Panc1 (cell line): ENCODE measurements around the gene PSMB11. TPM values are rescaled to one million over a fixed set of nuclear protein-coding genes. Genes with fewer than 3 reads are reported as not detected.

ENCODE experiments used
- ATAC-seq: fragments of 200-7000 bp; cut with Tn5 transposase; 2 replicates; pipeline ENCODE4 v1.9.1; 2020; ENCODE audit warnings: mild to moderate bottlenecking, moderate library complexity
- BruUV-seq: library from RNA; stranded (reverse); fragments of 400-500 nt; replicated peaks from 2 replicates; lab custom pipeline; 2021; lab: Mats Ljungman, UMichigan
- CTCF ChIA-PET: fragments of 300-600 bp; sonication (Branson Sonifier 250); formaldehyde crosslinking; loops from one replicate; lab custom pipeline; 2022; ENCODE audit warnings: antibody characterized with exemption; lab: Charles Lee
- POLR2A ChIA-PET: fragments of 300-600 bp; sonication (Branson Sonifier 250); formaldehyde crosslinking; loops from one replicate; lab custom pipeline; 2022; ENCODE audit warnings: antibody characterized with exemption; lab: Charles Lee
- DNase-seq: peaks from one replicate; pipeline ENCODE4 v3.0.0-alpha.2; 2010; ENCODE audit warnings: low read depth, low spot score
- H3K27ac ChIP-seq: 2 replicates; pipeline ENCODE4 v1.5.1; 2011; ENCODE audit warnings: mild to moderate bottlenecking, low read length, inconsistent platforms
- H3K27me3 ChIP-seq: fragments of 200-500 bp; sonication (Bioruptor generic); 2 replicates; pipeline ENCODE4 v1.6.0; 2014; ENCODE audit warnings: low read length, inconsistent platforms; ENCODE audit not compliant: control insufficient read depth, insufficient read depth
- H3K36me3 ChIP-seq: fragments of 200-500 bp; sonication (Bioruptor generic); 2 replicates; pipeline ENCODE4 v1.5.1; 2014; ENCODE audit warnings: inconsistent platforms, mild to moderate bottlenecking, low read length, moderate library complexity; ENCODE audit not compliant: control insufficient read depth, insufficient read depth
- H3K4me1 ChIP-seq: 2 replicates; pipeline ENCODE4 v1.5.1; 2011; ENCODE audit warnings: inconsistent platforms, mild to moderate bottlenecking, low read length, moderate library complexity; ENCODE audit not compliant: control insufficient read depth, insufficient read depth
- H3K4me3 ChIP-seq, 2 experiments: 2 replicates each; pipeline ENCODE4 v1.5.1; 2011 to 2012; ENCODE audit warnings: low read depth in 2 of 2, low read length in 2 of 2, mild to moderate bottlenecking in 2 of 2, inconsistent platforms in 1 of 2, moderate library complexity in 1 of 2
- H3K9me3 ChIP-seq: fragments of 200-500 bp; sonication (Bioruptor generic); 2 replicates; pipeline ENCODE4 v1.5.1; 2014; ENCODE audit warnings: low read depth, mild to moderate bottlenecking, inconsistent platforms, low read length, moderate library complexity; ENCODE audit not compliant: control insufficient read depth, insufficient read depth
- POLR2AphosphoS5 ChIP-seq: IDR thresholded peaks from 2 replicates; pipeline ENCODE4 v1.6.1; 2012; ENCODE audit warnings: mild to moderate bottlenecking, low read depth, low read length, moderate library complexity
- REST ChIP-seq, 2 experiments: IDR thresholded peaks; 2 replicates each; pipeline ENCODE4 v1.6.1; 2011 to 2012; ENCODE audit warnings: low read depth in 2 of 2, control low read depth in 1 of 2, low read length in 1 of 2, mild to moderate bottlenecking in 1 of 2, moderate library complexity in 1 of 2; ENCODE audit not compliant: insufficient read depth in 1 of 2
- SIN3A ChIP-seq: IDR thresholded peaks from 2 replicates; pipeline ENCODE4 v1.6.1; 2012; ENCODE audit warnings: low read depth, mild to moderate bottlenecking, low read length, moderate library complexity, borderline replicate concordance; ENCODE audit not compliant: insufficient read depth
- TCF7L2 ChIP-seq: IDR thresholded peaks from 2 replicates; pipeline ENCODE4 v1.6.1; 2011; ENCODE audit warnings: mild to moderate bottlenecking, low read depth, low read length, inconsistent platforms
- in situ Hi-C: cut with HindIII; loops from 2 replicates; pipeline ENCODE4 v1.10.0; 2016; ENCODE audit warnings: low sequenced_read_pairs, low pct_unique_long_range_greater_than_20kb
- intact Hi-C: fragments of 100-400 bp; cut with micrococcal nuclease; formaldehyde crosslinking; loops from one replicate; pipeline ENCODE4 v1.10.0; 2022; ENCODE audit not compliant: unreplicated experiment
- total RNA-seq: library from RNA; stranded (reverse); gene quantifications from one replicate; pipeline ENCODE4 v1.2.1, GENCODE V29; 2021; ENCODE audit not compliant: unreplicated experiment
- TF ChIP-seq, protein P1 (sequence below): fragments of 450-650 bp; IDR thresholded peaks from 2 replicates; pipeline ENCODE4 v1.5.1; 2017; ENCODE audit warnings: mild to moderate bottlenecking

The PSMB11 gene
- total RNA-seq, 1 experiment from 2014 or later = not detected

DNA sequence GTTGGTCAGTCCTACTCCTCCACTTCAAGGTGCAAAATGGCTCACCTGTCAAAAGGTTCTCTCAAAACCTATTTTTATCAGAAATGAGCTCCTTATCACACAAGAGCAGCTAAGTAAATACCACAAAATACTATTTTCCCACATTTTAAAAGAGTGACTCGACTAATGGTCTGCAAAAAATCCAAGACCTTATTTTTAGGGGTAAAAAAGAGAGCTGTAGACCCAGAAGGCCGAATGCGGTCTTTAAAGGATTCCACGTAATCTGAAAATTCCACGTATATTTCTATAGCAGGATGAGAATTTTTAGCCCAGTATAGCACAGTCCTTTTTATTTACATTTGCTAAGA, 35.9 kb upstream of the PSMB11 start:
- ATAC-seq (no peak), DNase-seq (no peak)
- no peaks in the 10 kb centered on the region; the same call in 1 of the 2 replicates for H3K36me3 ChIP-seq
- CTCF ChIA-PET = interaction anchor here (1.0 to 1.7 kb wide), 5 partner anchors 11 to 63 kb away, joined by 3 to 8 read pairs (median 4); no protein-coding TSS in a partner anchor
- in situ Hi-C loops (no loop called here), intact Hi-C loops (no loop called here)
- peak overlapping the region; percentile 97 for H3K27ac ChIP-seq
- H3K4me3 ChIP-seq = peak overlapping the region; percentile 66 to 76
- BruUV-seq = no TSS peak
- no peaks in the 10 kb centered on the region for H3K9me3 ChIP-seq
- H3K4me1 ChIP-seq = peaks cover 22% of the 10 kb centered on the region
- POLR2A ChIA-PET = interaction anchor here (0.6 to 0.9 kb wide), 2 partner anchors 27 to 54 kb away, joined by 3 to 4 read pairs; no protein-coding TSS in a partner anchor
- H3K27me3 ChIP-seq = no peaks in the 10 kb centered on the region
- TF ChIP-seq SIN3A (no peak), POLR2AphosphoS5 (no peak), TCF7L2 (no peak), REST (IDR thresholded peaks at IDR 0.05; ENCODE audit: insufficient read depth in 1 of 2, low read depth in 2 of 2, low read length in 1 of 2) (no peak)
- TF ChIP-seq, protein P1, sequence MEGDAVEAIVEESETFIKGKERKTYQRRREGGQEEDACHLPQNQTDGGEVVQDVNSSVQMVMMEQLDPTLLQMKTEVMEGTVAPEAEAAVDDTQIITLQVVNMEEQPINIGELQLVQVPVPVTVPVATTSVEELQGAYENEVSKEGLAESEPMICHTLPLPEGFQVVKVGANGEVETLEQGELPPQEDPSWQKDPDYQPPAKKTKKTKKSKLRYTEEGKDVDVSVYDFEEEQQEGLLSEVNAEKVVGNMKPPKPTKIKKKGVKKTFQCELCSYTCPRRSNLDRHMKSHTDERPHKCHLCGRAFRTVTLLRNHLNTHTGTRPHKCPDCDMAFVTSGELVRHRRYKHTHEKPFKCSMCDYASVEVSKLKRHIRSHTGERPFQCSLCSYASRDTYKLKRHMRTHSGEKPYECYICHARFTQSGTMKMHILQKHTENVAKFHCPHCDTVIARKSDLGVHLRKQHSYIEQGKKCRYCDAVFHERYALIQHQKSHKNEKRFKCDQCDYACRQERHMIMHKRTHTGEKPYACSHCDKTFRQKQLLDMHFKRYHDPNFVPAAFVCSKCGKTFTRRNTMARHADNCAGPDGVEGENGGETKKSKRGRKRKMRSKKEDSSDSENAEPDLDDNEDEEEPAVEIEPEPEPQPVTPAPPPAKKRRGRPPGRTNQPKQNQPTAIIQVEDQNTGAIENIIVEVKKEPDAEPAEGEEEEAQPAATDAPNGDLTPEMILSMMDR = no peak

DNA sequence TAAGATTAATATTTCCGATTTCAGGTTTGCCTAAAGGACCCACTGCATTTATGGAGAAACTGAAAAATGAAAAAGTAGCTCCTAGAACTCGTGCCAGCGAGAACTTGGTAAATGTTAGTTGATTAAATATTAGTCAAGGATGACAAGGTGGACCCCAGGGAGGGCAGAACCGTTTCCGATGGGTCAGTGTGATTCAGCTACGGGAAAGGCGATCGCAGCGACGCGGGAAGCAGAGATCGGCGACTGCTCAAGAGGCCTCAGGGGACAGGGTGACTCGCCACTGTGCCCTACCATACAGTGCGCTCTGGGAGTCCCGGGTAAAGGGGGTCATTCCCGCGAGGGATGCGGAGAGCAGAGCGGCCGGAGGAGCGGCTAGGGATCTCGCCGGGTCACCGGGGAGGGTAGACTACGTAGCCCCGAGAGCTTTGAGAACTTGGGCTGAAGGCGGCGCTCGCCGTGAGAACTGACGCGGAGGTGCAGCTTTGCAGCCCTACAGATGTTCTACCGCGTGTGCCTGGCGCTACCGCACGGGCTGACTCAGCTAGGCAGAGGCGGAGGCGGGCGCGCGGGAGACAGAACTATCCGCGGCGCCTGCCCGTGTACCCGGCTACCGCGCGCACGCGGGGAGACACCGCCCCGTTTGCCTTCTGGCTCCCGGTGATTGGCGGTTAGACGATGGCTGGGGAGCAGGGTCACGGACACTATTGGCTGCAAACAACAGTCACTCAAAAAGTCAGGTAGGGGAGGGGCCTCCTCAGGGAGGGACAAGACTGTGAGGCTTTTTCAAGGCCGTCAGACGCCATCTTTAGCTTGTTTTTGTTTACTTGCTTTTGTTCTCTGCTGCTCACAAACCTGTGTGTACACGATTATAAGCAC, 35.2 kb upstream of the PSMB11 start:
- Histone ChIP-seq H3K4me1 (peaks cover 22% of the 10 kb centered on the region), H3K27me3 (no peaks in the 10 kb centered on the region), H3K9me3 (no peaks in the 10 kb centered on the region), H3K4me3 (peak overlapping the region; percentile 66 to 76), H3K36me3 (no peaks in the 10 kb centered on the region; the same call in 1 of the 2 replicates), H3K27ac (peak overlapping the region; percentile 99)
- CTCF ChIA-PET = interaction anchor here (0.6 to 1.7 kb wide), 7 partner anchors 10 to 144 kb away, joined by 3 to 8 read pairs (median 4); no protein-coding TSS in a partner anchor
- ATAC-seq = peak; percentile 96
- BruUV-seq = no TSS peak
- POLR2A ChIA-PET = interaction anchor here (0.6 to 0.9 kb wide), 3 partner anchors 20 to 53 kb away, joined by 3 to 4 read pairs (median 3); no protein-coding TSS in a partner anchor
- TF ChIP-seq REST (IDR thresholded peaks at IDR 0.05; ENCODE audit: insufficient read depth in 1 of 2, low read depth in 2 of 2, low read length in 1 of 2) = no peak
- TF ChIP-seq POLR2AphosphoS5 = peak; percentile 91
- intact Hi-C loops = no loop called here
- peak; percentile 92 for DNase-seq
- in situ Hi-C loops = no loop called here
